Lower lobe of right lung (tissue), 2 donors: Measurements from ENCODE around the gene ETNPPL. TPM values are rescaled to one million over a fixed set of nuclear protein-coding genes. Genes with fewer than 3 reads are reported as not detected.

Source experiments
- ATAC-seq, 2 donors: fragments of 200-7000 bp; cut with Tn5 transposase; one replicate each; pipeline ENCODE4 v1.9.1; 2020 to 2022; ENCODE audit warnings: mild to moderate bottlenecking in 2 of 2, moderate library complexity in 2 of 2
- DNase-seq: peaks from one replicate; pipeline ENCODE4 v3.0.0-alpha.2; 2020
- H3K27ac ChIP-seq: fragments of 200-600 bp; one replicate; pipeline ENCODE4 v1.8.0; 2022
- H3K27me3 ChIP-seq: fragments of 200-600 bp; one replicate; pipeline ENCODE4 v1.8.0; 2022; ENCODE audit warnings: low read depth
- H3K36me3 ChIP-seq: fragments of 200-600 bp; one replicate; pipeline ENCODE4 v1.8.0; 2022; ENCODE audit warnings: mild to moderate bottlenecking
- H3K4me1 ChIP-seq: fragments of 200-600 bp; one replicate; pipeline ENCODE4 v1.8.0; 2022
- H3K4me3 ChIP-seq: fragments of 200-600 bp; one replicate; pipeline ENCODE4 v1.8.0; 2022; ENCODE audit warnings: mild to moderate bottlenecking
- H3K9me3 ChIP-seq: fragments of 200-600 bp; one replicate; pipeline ENCODE4 v1.8.0; 2022
- intact Hi-C: fragments of 100-400 bp; cut with DNase I; formaldehyde crosslinking; loops from one replicate; pipeline ENCODE4 v1.11.0; 2022
- total RNA-seq: library from RNA; stranded (reverse); fragmentation: NEBNext Ultra II Directional; extraction: Animal tissue kit (Norgen Biotek cat#: 25700); gene quantifications from one replicate; pipeline ENCODE4 v1.2.1, GENCODE V29; 2021
- TF ChIP-seq, protein P1 (sequence below): fragments of 200-600 bp; IDR thresholded peaks from one replicate; pipeline ENCODE4 v1.8.0; 2022; ENCODE audit warnings: antibody characterized with exemption, mild to moderate bottlenecking
- donor health status: DM: no; HTN: yes; CAD: no; lungs with severe emphysema.

The ETNPPL gene
- total RNA-seq, 1 donor from 2014 or later: not detected

DNA sequence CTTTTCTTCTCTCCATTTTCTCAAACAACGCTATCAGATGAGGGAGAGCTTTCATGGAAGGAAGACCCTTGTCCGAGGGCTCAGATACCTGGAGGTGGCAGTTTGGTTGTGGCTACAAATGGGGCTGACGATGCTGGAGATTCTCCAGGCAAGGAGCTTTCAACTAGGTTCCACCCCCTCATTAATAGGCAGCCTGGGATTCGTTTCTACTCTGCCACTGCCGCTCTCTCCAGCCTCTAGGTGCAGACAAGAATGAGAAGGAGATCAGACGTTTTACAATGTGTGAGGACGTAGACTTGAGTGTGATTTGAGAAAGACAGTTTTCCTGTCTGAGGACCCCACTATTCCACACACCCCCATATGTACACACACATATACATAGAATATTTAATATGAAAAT is 53.1 kb downstream of the ETNPPL start:
- Histone ChIP-seq H3K27ac (no peak overlapping the region), H3K9me3 (no peaks in the 10 kb centered on the region), H3K4me1 (no peaks in the 10 kb centered on the region), H3K27me3 (no peaks in the 10 kb centered on the region), H3K4me3 (no peak overlapping the region), H3K36me3 (no peaks in the 10 kb centered on the region)
- DNase-seq: no peak
- intact Hi-C loops: no loop called here
- TF ChIP-seq, protein P1, sequence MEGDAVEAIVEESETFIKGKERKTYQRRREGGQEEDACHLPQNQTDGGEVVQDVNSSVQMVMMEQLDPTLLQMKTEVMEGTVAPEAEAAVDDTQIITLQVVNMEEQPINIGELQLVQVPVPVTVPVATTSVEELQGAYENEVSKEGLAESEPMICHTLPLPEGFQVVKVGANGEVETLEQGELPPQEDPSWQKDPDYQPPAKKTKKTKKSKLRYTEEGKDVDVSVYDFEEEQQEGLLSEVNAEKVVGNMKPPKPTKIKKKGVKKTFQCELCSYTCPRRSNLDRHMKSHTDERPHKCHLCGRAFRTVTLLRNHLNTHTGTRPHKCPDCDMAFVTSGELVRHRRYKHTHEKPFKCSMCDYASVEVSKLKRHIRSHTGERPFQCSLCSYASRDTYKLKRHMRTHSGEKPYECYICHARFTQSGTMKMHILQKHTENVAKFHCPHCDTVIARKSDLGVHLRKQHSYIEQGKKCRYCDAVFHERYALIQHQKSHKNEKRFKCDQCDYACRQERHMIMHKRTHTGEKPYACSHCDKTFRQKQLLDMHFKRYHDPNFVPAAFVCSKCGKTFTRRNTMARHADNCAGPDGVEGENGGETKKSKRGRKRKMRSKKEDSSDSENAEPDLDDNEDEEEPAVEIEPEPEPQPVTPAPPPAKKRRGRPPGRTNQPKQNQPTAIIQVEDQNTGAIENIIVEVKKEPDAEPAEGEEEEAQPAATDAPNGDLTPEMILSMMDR: no peak
- ATAC-seq: no peak

- ATAC-seq: no peak
- Histone ChIP-seq H3K27me3 (no peaks in the 10 kb centered on the region), H3K4me1 (no peaks in the 10 kb centered on the region), H3K9me3 (no peaks in the 10 kb centered on the region), H3K27ac (no peak overlapping the region), H3K36me3 (no peaks in the 10 kb centered on the region), H3K4me3 (no peak overlapping the region)
- TF ChIP-seq, protein P1: no peak
- intact Hi-C loops: no loop called here
- no peak for DNase-seq
Observed at GRCh38 chr4:108709234-108709633, 53.6 kb downstream of the ETNPPL start.

DNA sequence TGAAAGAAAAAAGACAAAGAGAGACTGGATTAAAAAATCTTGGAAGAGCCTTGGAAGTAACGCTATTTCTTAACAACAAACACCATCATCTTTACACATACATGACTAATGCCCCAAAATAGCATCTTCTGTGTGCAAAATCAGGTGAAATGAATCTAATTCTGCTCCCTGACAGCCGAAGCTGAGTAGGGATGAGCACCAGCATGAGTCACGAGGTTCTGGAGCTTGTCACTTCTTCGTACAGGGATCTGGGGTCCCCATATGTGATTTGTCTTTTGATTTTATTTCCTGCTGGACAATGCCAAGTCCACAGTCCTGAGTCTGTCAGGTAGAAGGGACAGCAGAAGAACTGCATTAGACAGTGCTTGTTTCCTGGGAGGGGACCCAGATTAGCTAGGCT is 56.6 kb downstream of the ETNPPL start:
- TF ChIP-seq, protein P1: no peak
- intact Hi-C loops: no loop called here
- Histone ChIP-seq H3K36me3 (no peaks in the 10 kb centered on the region), H3K27ac (no peak overlapping the region), H3K4me3 (no peak overlapping the region), H3K27me3 (no peaks in the 10 kb centered on the region), H3K4me1 (no peaks in the 10 kb centered on the region), H3K9me3 (no peaks in the 10 kb centered on the region)
- DNase-seq: no peak
- no peak for ATAC-seq

GRCh38 chr4:108703966-108704365 is 58.9 kb downstream of the ETNPPL start:
- intact Hi-C loops: no loop called here

GRCh38 chr4:108703370-108703769 is 59.5 kb downstream of the ETNPPL start:
- TF ChIP-seq, protein P1: no peak
- Histone ChIP-seq H3K27me3 (no peaks in the 10 kb centered on the region), H3K36me3 (no peaks in the 10 kb centered on the region), H3K9me3 (no peaks in the 10 kb centered on the region), H3K4me1 (no peaks in the 10 kb centered on the region), H3K4me3 (no peak overlapping the region), H3K27ac (no peak overlapping the region)
- DNase-seq (no peak), ATAC-seq (no peak)
- intact Hi-C loops: no loop called here

More at GRCh38 chr4:108703966-108704365, 58.9 kb downstream of the ETNPPL start:
- no peaks in the 10 kb centered on the region for H3K9me3 ChIP-seq
- TF ChIP-seq, protein P1: no peak
- ATAC-seq (no peak), DNase-seq (no peak)
- H3K36me3 ChIP-seq: no peaks in the 10 kb centered on the region
- no peak overlapping the region for H3K4me3 ChIP-seq
- no peak overlapping the region for H3K27ac ChIP-seq
- H3K4me1 ChIP-seq: no peaks in the 10 kb centered on the region
- H3K27me3 ChIP-seq: no peaks in the 10 kb centered on the region

GRCh38 chr4:108702960-108703359 is 59.9 kb downstream of the ETNPPL start:
- Histone ChIP-seq H3K36me3 (no peaks in the 10 kb centered on the region), H3K27ac (no peak overlapping the region), H3K27me3 (no peaks in the 10 kb centered on the region), H3K4me1 (no peaks in the 10 kb centered on the region), H3K9me3 (no peaks in the 10 kb centered on the region), H3K4me3 (no peak overlapping the region)
- TF ChIP-seq, protein P1: no peak
- intact Hi-C loops: no loop called here
- no peak for ATAC-seq
- DNase-seq: no peak
